ENCODE measurements around the gene CLHC1.
"Not testable (repeated sequence)": the region's sequence is repeated elsewhere in the genome, so short reads cannot be mapped to it uniquely, and the experiment has no call there.

CLHC1 gene

GRCh38 chr2:55268288-55268906, 36.3 kb upstream of the CLHC1 start:
- TF ChIP-seq CTCF (conservative IDR thresholded peaks at IDR 0.05; ENCODE audit: low read depth, low read length) = no peak
- H3K4me3 ChIP-seq (ENCODE audit: low read depth, low read length) = peak overlapping the region; percentile 91
- DNase-seq (ENCODE audit: low read depth) = no peak

GRCh38 chr2:55259586-55259985, 27.5 kb upstream of the CLHC1 start:
- not testable (repeated sequence) for DNase-seq (ENCODE audit: low read depth); H3K4me3 ChIP-seq (ENCODE audit: low read depth, low read length)

GRCh38 chr2:55252832-55253231, 20.7 kb upstream of the CLHC1 start:
- TF ChIP-seq CTCF (conservative IDR thresholded peaks at IDR 0.05; ENCODE audit: low read depth, low read length) = no peak
- H3K4me3 ChIP-seq (ENCODE audit: low read depth, low read length) = no peak overlapping the region
- DNase-seq (ENCODE audit: low read depth) = no peak

- H3K4me3 ChIP-seq (ENCODE audit: low read depth, low read length) = no peak overlapping the region
- DNase-seq (ENCODE audit: low read depth) = no peak
- no peak for TF ChIP-seq CTCF (conservative IDR thresholded peaks at IDR 0.05; ENCODE audit: low read depth, low read length)
These were observed 14.9 kb upstream of the CLHC1 start for GRCh38 chr2:55247025-55247424.

GRCh38 chr2:55245411-55245810, 13.3 kb upstream of the CLHC1 start:
- TF ChIP-seq CTCF (conservative IDR thresholded peaks at IDR 0.05; ENCODE audit: low read depth, low read length) = no peak
- no peak for DNase-seq (ENCODE audit: low read depth)
- no peak overlapping the region for H3K4me3 ChIP-seq (ENCODE audit: low read depth, low read length)

- DNase-seq (ENCODE audit: low read depth) = no peak
- no peak overlapping the region for H3K4me3 ChIP-seq (ENCODE audit: low read depth, low read length)
- no peak for TF ChIP-seq CTCF (conservative IDR thresholded peaks at IDR 0.05; ENCODE audit: low read depth, low read length)
These were observed 10.5 kb upstream of the CLHC1 start for GRCh38 chr2:55242617-55243016.

GRCh38 chr2:55241582-55241981, 9.5 kb upstream of the CLHC1 start:
- DNase-seq (ENCODE audit: low read depth); H3K4me3 ChIP-seq (ENCODE audit: low read depth, low read length): not testable (repeated sequence)

GRCh38 chr2:55239656-55240222, 7.6 kb upstream of the CLHC1 start:
- H3K4me3 ChIP-seq (ENCODE audit: low read depth, low read length) = no peak overlapping the region
- no peak for DNase-seq (ENCODE audit: low read depth)
- TF ChIP-seq CTCF (conservative IDR thresholded peaks at IDR 0.05; ENCODE audit: low read depth, low read length) = no peak

Data from choroid plexus epithelial cell (primary cell).